Pancreas (tissue), 10 donors: ENCODE data around the gene TOP3A. TPM values are rescaled to one million over a fixed set of nuclear protein-coding genes. Genes with fewer than 3 reads are reported as not detected.
"Not testable (repeated sequence)": the region's sequence is repeated elsewhere in the genome, so short reads cannot be mapped to it uniquely, and the experiment has no call there.

Source experiments
- ATAC-seq, 4 donors: fragments of 200-7000 bp; cut with Tn5 transposase; one replicate each; pipeline versions ENCODE4 v1.8.0 to v1.9.1; 2020; ENCODE audit warnings: mild to moderate bottlenecking in 4 of 4, moderate library complexity in 4 of 4
- DNase-seq, 6 donors: peaks; one replicate each; pipeline ENCODE4 v3.0.0-alpha.2; 2020
- FAIRE-seq: peaks from 2 replicates; lab custom pipeline; 2012; peaks lifted over from hg19 to GRCh38; lab: Jason Lieb, UNC
- H3K27ac ChIP-seq, 4 donors: fragments of 200-600 bp; sonication (generic); 1 replicate in 3 of 4; 2 replicates in 1 of 4; pipeline versions ENCODE4 v1.5.0 to v1.8.0; 2020
- H3K27me3 ChIP-seq, 4 donors: fragments of 200-600 bp; one replicate each; pipeline ENCODE4 v1.8.0; 2021
- H3K36me3 ChIP-seq, 3 donors: fragments of 200-600 bp; sonication (generic) in 1 of 3; one replicate each; pipeline versions ENCODE4 v1.5.0 to v1.8.0; 2020 to 2021
- H3K4me1 ChIP-seq, 3 donors: fragments of 200-600 bp; one replicate each; pipeline ENCODE4 v1.8.0; 2021
- H3K4me3 ChIP-seq, 4 donors: fragments of 200-600 bp; sonication (generic) in 2 of 4; one replicate each; pipeline versions ENCODE4 v1.5.0 to v1.8.0; 2020 to 2021
- H3K9me3 ChIP-seq, 4 donors: fragments of 200-600 bp; one replicate each; pipeline ENCODE4 v1.8.0; 2021
- WGBS, 2 donors: extraction: QIAGEN DNeasy Blood & Tissue Kit; methylation state at CpG; one replicate each; pipeline ENCODE4 v1.1.7; 2013; 5-methylcytosine and 5-hydroxymethylcytosine counted together
- intact Hi-C, 3 donors: fragments of 100-400 bp; cut with DNase I; formaldehyde crosslinking; loops; one replicate each; pipeline versions ENCODE4 v1.11.1 to v1.14.2; 2022
- polyA plus RNA-seq, 2 donors: library from polyadenylated mRNA; stranded (reverse); fragments of 200-250 nt; gene quantifications; one replicate each; pipeline ENCODE4 v1.2.3, GENCODE V29; 2013
- total RNA-seq, 6 donors: library from RNA; stranded (reverse); fragmentation: NEBNext Ultra II Directional in 4 of 6; extraction: Animal tissue kit (Norgen Biotek cat#: 25700) in 4 of 6; gene quantifications; one replicate each; pipeline versions ENCODE4 v1.2.1 to v1.2.4, GENCODE V29; 2021 to 2023
- TF ChIP-seq, protein P1 (sequence below), 4 donors: fragments of 200-600 bp; sonication (generic) in 3 of 4; IDR thresholded peaks; one replicate each; pipeline versions ENCODE4 v1.5.0 to v1.8.0; 2021; ENCODE audit warnings: antibody characterized with exemption in 4 of 4
- donor health status: healthy with polysubstance abuse.
- donor health status: DM: no; HTN: no; CAD: no; lungs with moderate emphysema.
- donor health status: DM: no; HTN: no; CAD: no.
- donor health status: control.
- donor health status: control.
- donor health status: Bipolar disorder and iron deficiency.
- donor health status: DM: yes; HTN: yes; CAD: no.
- donor health status: DM: no; HTN: no; CAD: no.
- donor health status: DM: no; HTN: no; CAD: no.
- donor health status: DM: yes; HTN: yes; CAD: no.

The TOP3A gene
- total and polyA plus RNA-seq, 8 donors: 9.4 to 18.7 (median 12.2) TPM

DNA sequence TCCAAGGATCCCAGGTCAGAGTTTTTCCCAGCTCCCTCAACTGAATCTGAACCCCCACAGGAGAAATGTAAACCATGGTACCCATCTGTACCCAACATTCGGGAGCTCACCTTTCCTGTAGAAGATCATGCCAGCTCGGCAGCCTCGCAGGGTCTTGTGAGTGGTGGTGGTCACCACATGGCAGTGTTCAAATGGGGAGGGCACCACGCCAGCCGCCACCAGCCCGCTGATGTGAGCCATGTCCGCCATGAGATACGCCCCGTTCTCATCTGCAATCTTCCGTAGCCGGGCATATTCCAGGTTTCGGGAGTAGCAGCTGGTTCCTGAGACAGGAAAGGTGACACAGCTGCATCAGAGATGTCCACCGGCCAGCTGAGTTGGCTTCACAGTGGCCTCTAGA is 25.1 kb upstream of the TOP3A start:
- intact Hi-C loops: no loop called here
- TF ChIP-seq, protein P1, sequence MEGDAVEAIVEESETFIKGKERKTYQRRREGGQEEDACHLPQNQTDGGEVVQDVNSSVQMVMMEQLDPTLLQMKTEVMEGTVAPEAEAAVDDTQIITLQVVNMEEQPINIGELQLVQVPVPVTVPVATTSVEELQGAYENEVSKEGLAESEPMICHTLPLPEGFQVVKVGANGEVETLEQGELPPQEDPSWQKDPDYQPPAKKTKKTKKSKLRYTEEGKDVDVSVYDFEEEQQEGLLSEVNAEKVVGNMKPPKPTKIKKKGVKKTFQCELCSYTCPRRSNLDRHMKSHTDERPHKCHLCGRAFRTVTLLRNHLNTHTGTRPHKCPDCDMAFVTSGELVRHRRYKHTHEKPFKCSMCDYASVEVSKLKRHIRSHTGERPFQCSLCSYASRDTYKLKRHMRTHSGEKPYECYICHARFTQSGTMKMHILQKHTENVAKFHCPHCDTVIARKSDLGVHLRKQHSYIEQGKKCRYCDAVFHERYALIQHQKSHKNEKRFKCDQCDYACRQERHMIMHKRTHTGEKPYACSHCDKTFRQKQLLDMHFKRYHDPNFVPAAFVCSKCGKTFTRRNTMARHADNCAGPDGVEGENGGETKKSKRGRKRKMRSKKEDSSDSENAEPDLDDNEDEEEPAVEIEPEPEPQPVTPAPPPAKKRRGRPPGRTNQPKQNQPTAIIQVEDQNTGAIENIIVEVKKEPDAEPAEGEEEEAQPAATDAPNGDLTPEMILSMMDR (IDR thresholded peaks at IDR 0.05): no peak
- no peaks in the 10 kb centered on the region for H3K27me3 ChIP-seq
- 96 to 97% methylated on average over 13 of the region's 13 CpGs for WGBS, 2 donors
- H3K9me3 ChIP-seq: no peaks in the 10 kb centered on the region
- no peak overlapping the region for H3K4me3 ChIP-seq
- ATAC-seq (no peak), FAIRE-seq (no peak), DNase-seq (peak in 1 of 6 donors; percentile 54)
- H3K36me3 ChIP-seq: peaks cover 0 to 7% (median 0%) of the 10 kb centered on the region in 3 donors
- H3K27ac ChIP-seq: no peak overlapping the region
- no peaks in the 10 kb centered on the region for H3K4me1 ChIP-seq

DNA sequence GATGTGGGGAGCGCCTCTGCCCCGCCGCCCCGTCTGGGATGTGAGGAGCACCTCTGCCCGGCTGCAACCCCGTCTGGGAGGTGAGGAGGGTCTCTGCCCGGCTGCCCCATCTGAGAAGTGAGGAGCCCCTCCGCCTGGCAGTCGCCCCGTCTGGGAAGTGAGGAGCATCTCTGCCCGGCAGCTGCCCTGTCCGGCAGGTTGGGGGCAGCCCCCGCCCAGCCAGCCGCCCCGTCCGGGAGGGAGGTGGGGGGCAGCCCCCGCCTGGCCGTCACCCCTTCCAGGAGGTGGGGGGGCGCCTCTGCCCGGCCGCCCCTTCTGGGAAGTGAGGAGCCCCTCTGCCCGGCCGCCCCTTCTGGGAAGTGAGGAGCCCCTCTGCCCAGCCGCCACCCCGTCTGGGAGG is 23.4 kb upstream of the TOP3A start:
- H3K4me1 ChIP-seq, H3K9me3 ChIP-seq, FAIRE-seq, H3K27me3 ChIP-seq, ATAC-seq, intact Hi-C loops, H3K27ac ChIP-seq, H3K4me3 ChIP-seq: not testable (repeated sequence)
- DNase-seq: peak in 1 of 6 donors; percentile 58
- H3K36me3 ChIP-seq: peaks cover 0 to 11% (median 0%) of the 10 kb centered on the region in 3 donors
- WGBS, 2 donors: 95 to 96% methylated on average over 19 to 25 of the region's 25 CpGs

DNA sequence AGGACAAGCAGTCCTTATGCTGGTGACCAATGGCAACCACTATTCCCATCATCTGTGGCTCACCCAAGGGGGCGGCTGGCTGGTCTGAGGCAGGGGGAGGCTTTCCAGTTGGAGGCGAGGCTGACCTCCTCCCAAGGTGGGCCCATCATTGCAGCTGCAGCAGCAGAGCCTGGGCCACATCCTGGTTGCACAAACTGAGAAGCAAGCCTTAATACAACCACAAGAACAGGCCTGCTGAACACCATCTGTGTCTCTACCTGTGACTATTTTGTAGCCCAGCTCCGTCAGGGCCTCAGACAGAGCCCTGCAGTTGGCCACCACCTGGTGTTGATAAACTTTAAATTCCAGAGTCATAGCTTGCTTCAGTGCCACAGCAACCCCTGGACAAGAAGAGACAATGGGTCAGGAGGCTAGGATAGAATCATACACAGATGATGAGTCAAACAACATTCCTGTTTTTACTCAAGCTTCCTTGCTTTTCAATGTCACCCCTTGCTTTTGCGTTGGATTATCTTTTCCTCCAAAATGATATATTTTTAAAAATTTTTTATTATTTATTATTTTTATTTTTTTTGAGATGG is 18.2 kb upstream of the TOP3A start:
- intact Hi-C loops: no loop called here
- DNase-seq: no peak
- FAIRE-seq: no peak
- H3K36me3 ChIP-seq: peaks cover 0 to 16% (median 3%) of the 10 kb centered on the region in 3 donors
- no peaks in the 10 kb centered on the region for H3K4me1 ChIP-seq
- H3K9me3 ChIP-seq: no peaks in the 10 kb centered on the region
- ATAC-seq: no peak
- no peaks in the 10 kb centered on the region for H3K27me3 ChIP-seq
- no peak overlapping the region for H3K4me3 ChIP-seq
- no peak overlapping the region for H3K27ac ChIP-seq
- TF ChIP-seq, protein P1 (IDR thresholded peaks at IDR 0.05): no peak
- 80 to 90% methylated on average over 4 of the region's 4 CpGs for WGBS, 2 donors

DNA sequence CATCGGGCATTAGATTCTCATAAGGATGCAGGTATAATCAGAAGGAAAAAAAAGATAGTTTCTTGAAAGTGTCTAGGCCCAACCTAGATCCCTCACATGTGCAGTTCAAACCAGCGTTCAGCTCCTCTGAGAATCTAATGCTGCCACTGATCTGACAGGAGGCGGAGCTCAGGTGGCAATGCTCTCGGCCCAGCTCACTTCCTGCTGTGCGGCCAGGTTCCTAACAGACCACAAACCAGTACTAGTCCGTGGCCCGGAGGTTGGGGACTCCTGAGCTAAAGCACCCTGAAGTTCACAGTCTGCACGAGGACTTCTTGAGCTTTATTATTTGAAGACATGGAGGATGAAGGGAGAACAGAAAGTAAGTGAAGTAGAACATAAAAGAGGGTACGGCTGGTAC is 17.1 kb upstream of the TOP3A start:
- WGBS, 2 donors: 84 to 88% methylated on average over 9 of the region's 9 CpGs
- Histone ChIP-seq H3K9me3 (no peaks in the 10 kb centered on the region), H3K36me3 (peaks cover 0 to 16% (median 3%) of the 10 kb centered on the region in 3 donors), H3K4me1 (no peaks in the 10 kb centered on the region), H3K4me3 (no peak overlapping the region), H3K27ac (no peak overlapping the region), H3K27me3 (no peaks in the 10 kb centered on the region)
- intact Hi-C loops: no loop called here
- ATAC-seq (no peak), DNase-seq (no peak), FAIRE-seq (no peak)
- TF ChIP-seq, protein P1 (IDR thresholded peaks at IDR 0.05): no peak

DNA sequence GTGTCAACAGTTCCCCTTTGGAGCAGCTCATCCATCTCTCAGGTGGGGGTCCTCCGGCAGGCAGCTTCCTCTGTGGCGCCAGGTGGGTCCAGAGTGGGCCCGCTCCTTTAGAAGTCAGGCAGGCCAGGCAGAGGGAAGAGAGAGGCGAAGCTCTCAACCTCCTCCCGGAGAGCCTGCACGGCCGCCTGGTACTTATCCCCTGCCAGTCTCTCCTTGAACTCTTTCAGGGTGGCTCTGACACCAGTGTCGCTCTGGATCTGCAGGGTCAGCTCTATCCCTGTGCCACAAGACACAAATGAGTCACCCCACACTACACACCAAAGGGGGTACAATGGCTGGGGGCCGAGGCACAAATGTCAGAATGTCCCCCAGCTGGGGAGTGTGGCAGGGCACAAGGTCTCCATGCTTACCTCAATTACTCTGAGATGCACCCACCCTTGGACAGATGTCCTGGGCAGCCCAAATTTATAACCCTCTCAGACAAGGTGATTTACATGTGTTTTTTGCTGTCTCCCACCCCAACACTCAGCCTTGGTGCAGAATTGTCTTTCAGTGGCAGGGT is 13.9 kb upstream of the TOP3A start:
- intact Hi-C loops: no loop called here
- ATAC-seq: no peak
- FAIRE-seq: no peak
- 92 to 93% methylated on average over 9 of the region's 9 CpGs for WGBS, 2 donors
- Histone ChIP-seq H3K9me3 (no peaks in the 10 kb centered on the region), H3K27ac (no peak overlapping the region), H3K4me3 (no peak overlapping the region), H3K4me1 (no peaks in the 10 kb centered on the region), H3K27me3 (no peaks in the 10 kb centered on the region), H3K36me3 (peaks cover 0 to 24% (median 3%) of the 10 kb centered on the region in 3 donors)
- no peak for DNase-seq
- TF ChIP-seq, protein P1 (IDR thresholded peaks at IDR 0.05): no peak
